Fibroblast of lung (primary cell): ENCODE results near the gene ADAM23.

Experiments used
- EZH2 ChIP-seq: IDR thresholded peaks from 2 replicates; pipeline ENCODE4 v1.5.1; 2012; ENCODE audit warnings: low read length, control low read depth, mild to moderate bottlenecking; ENCODE audit errors: missing control alignments
- TF ChIP-seq, protein P1 (sequence below), 2 donors: IDR thresholded peaks in 1 of 2; conservative IDR thresholded peaks in 1 of 2; 1 replicate in 1 of 2; 2 replicates in 1 of 2; pipeline ENCODE4 v1.5.1; 2011 to 2012; ENCODE audit warnings: low read length in 2 of 2, control low read depth in 1 of 2, inconsistent platforms in 1 of 2, low read depth in 1 of 2, mild to moderate bottlenecking in 1 of 2

- TF ChIP-seq, protein P1, sequence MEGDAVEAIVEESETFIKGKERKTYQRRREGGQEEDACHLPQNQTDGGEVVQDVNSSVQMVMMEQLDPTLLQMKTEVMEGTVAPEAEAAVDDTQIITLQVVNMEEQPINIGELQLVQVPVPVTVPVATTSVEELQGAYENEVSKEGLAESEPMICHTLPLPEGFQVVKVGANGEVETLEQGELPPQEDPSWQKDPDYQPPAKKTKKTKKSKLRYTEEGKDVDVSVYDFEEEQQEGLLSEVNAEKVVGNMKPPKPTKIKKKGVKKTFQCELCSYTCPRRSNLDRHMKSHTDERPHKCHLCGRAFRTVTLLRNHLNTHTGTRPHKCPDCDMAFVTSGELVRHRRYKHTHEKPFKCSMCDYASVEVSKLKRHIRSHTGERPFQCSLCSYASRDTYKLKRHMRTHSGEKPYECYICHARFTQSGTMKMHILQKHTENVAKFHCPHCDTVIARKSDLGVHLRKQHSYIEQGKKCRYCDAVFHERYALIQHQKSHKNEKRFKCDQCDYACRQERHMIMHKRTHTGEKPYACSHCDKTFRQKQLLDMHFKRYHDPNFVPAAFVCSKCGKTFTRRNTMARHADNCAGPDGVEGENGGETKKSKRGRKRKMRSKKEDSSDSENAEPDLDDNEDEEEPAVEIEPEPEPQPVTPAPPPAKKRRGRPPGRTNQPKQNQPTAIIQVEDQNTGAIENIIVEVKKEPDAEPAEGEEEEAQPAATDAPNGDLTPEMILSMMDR (conservative IDR thresholded peaks at IDR 0.05 in 1 of 2, IDR thresholded peaks at IDR 0.05 in 1 of 2; ENCODE audit: low read depth in 1 of 2, low read length in 2 of 2): no peak
- no peak for TF ChIP-seq EZH2
These were observed 83.1 kb downstream of the ADAM23 start for GRCh38 chr2:206526416-206526815.
